ENCODE results near the gene PPP4R2. TPM values are rescaled to one million over a fixed set of nuclear protein-coding genes. Genes with fewer than 3 reads are reported as not detected.

Gene PPP4R2
- total RNA-seq, 1 donor from 2014 or later = 143 TPM

DNA sequence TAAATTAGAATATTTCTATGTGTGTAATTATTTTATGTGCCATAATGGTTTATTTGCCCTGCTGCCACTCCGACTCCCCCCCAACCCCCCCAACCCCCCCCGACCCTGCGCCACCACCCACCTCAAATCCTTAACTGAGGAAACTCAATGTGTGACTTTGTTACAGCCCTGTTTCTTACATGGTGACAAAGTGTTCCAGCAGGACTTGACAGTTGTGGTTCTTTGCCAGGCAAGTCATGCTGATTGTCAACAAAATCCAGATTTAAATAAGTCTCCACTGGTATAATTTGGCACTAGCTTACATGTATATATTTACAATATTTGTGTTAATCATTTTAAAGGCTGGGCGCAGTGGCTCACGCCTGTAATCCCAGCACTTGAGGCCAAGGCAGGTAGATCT, 72.6 kb downstream of the PPP4R2 start:
- H2AFZ ChIP-seq (replicated peaks) = no peak overlapping the region
- H3K4me1 ChIP-seq = peaks cover 11% of the 10 kb centered on the region
- H3K4me3 Mint-ChIP-seq = no peak overlapping the region
- no peak overlapping the region for H3K27ac ChIP-seq
- no peak overlapping the region for H3K4me3 ChIP-seq
- H3K36me3 Mint-ChIP-seq = peaks cover 15% of the 10 kb centered on the region
- peaks cover 9% of the 10 kb centered on the region for H3K4me1 Mint-ChIP-seq
- no peak overlapping the region for H3K4me2 ChIP-seq
- no peaks in the 10 kb centered on the region for H3K27me3 ChIP-seq
- peaks cover 6% of the 10 kb centered on the region for H3K27me3 Mint-ChIP-seq (ENCODE audit: insufficient read depth, low read depth)
- no peaks in the 10 kb centered on the region for H3K9me3 Mint-ChIP-seq
- H3K9ac ChIP-seq = no peak overlapping the region
- peaks cover 27% of the 10 kb centered on the region for H3K36me3 ChIP-seq
- no peak overlapping the region for H3K27ac Mint-ChIP-seq
- peaks cover 82% of the 10 kb centered on the region for H3F3A ChIP-seq (ENCODE audit: low read depth)
- H3K79me2 ChIP-seq (ENCODE audit: low read depth) = no peaks in the 10 kb centered on the region
- H4K20me1 ChIP-seq (ENCODE audit: low read depth) = peaks cover 55% of the 10 kb centered on the region
- DNase-seq (ENCODE audit: low spot score) = no peak
- no peaks in the 10 kb centered on the region for H3K9me3 ChIP-seq (ENCODE audit: low read depth)
- TF ChIP-seq, protein P1, sequence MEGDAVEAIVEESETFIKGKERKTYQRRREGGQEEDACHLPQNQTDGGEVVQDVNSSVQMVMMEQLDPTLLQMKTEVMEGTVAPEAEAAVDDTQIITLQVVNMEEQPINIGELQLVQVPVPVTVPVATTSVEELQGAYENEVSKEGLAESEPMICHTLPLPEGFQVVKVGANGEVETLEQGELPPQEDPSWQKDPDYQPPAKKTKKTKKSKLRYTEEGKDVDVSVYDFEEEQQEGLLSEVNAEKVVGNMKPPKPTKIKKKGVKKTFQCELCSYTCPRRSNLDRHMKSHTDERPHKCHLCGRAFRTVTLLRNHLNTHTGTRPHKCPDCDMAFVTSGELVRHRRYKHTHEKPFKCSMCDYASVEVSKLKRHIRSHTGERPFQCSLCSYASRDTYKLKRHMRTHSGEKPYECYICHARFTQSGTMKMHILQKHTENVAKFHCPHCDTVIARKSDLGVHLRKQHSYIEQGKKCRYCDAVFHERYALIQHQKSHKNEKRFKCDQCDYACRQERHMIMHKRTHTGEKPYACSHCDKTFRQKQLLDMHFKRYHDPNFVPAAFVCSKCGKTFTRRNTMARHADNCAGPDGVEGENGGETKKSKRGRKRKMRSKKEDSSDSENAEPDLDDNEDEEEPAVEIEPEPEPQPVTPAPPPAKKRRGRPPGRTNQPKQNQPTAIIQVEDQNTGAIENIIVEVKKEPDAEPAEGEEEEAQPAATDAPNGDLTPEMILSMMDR (IDR thresholded peaks at IDR 0.05) = no peak
- no peak for TF ChIP-seq EZH2 (IDR thresholded peaks at IDR 0.05)
- no peak for TF ChIP-seq EZH2phosphoT487 (IDR thresholded peaks at IDR 0.05)

DNA sequence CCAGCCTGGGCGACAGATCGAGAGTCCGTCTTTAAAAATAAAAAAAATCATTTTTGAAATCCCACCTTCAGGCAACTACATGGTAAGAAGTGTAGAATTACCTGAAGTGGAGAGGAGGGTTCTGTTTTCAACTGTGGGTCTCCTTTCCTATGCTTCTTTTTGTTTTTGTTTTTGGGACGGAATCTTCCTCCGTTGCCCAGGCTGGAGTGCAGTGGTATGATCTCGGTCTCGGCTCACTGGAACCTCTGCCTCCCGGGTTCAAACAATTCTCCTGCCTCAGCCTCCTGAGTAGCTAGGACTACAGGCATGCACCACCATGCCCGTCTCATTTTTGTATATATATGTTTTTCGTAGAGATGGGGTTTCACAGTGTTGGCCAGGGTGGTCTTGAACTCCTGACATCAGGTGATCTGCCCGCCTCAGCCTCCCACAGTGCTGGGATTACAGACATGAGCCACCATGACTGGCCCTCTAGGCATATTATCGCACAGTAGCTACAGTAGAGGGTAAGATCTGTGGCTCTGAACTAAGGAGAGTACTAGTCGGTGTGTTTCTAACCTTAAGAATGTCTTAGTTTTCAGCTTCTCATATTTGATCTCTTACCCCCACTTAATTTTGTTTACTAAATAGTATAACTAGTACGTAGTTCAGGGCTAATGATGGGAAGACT, 73.3 kb downstream of the PPP4R2 start:
- H3K9me3 ChIP-seq (ENCODE audit: low read depth) = no peaks in the 10 kb centered on the region
- H4K20me1 ChIP-seq (ENCODE audit: low read depth) = peaks cover 52% of the 10 kb centered on the region
- TF ChIP-seq EZH2phosphoT487 (IDR thresholded peaks at IDR 0.05) (no peak), EZH2 (IDR thresholded peaks at IDR 0.05) (no peak)
- TF ChIP-seq, protein P1 (IDR thresholded peaks at IDR 0.05) = no peak
- no peak overlapping the region for H3K9ac ChIP-seq
- Mint-ChIP-seq H3K9me3 (no peaks in the 10 kb centered on the region), H3K27ac (no peak overlapping the region), H3K4me1 (peaks cover 12% of the 10 kb centered on the region), H3K36me3 (peaks cover 9% of the 10 kb centered on the region), H3K27me3 (ENCODE audit: insufficient read depth, low read depth) (peaks cover 5% of the 10 kb centered on the region), H3K4me3 (no peak overlapping the region)
- H3K79me2 ChIP-seq (ENCODE audit: low read depth) = no peaks in the 10 kb centered on the region
- H3K36me3 ChIP-seq = peaks cover 19% of the 10 kb centered on the region
- H3K4me1 ChIP-seq = peaks cover 11% of the 10 kb centered on the region
- no peak overlapping the region for H3K4me2 ChIP-seq
- peaks cover 74% of the 10 kb centered on the region for H3F3A ChIP-seq (ENCODE audit: low read depth)
- no peaks in the 10 kb centered on the region for H3K27me3 ChIP-seq
- DNase-seq (ENCODE audit: low spot score) = no peak
- no peak overlapping the region for H3K4me3 ChIP-seq
- no peak overlapping the region for H3K27ac ChIP-seq
- H2AFZ ChIP-seq (replicated peaks) = no peak overlapping the region

DNA sequence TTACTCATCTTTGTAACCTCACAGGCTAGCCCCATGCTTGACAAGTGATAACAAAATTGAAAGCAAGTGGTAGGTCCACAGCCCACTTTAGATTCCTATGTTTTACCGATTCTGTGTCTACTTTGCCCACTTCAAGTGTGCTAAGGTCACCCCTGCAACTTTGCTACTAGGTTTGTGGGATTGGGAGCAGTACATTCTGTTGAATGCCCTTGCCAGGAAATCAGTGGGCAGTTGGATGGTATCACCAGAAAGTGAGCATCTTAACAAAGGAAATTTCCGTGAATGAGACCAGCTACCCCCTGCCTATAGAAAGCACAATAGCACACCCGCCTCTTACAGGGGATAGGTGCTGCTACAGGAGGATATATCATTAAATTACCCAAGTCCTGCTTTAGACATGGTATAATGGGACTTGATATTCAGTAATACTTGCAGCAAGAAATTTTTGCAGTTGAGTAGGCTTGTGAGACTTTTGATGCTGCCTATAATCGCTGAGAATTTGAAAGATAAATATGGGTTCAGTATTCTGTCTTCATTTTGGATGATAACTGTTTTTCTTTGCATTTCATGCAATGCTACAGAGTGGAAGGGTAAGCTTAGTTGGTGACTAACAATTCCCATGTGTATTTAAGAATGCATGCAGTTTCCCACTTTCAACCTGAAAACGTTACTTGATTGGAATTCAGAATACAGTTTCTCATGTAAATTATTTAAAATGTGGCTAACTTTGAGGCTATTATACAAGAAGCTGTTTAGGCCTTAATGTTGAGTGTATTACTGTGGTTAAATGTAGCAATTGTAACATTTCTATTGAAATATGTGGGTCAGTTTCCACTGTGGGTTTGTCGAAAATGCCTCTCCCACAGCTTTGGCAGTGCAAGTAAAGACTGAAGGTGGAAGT, 74.3 kb downstream of the PPP4R2 start:
- Histone ChIP-seq H3K79me2 (ENCODE audit: low read depth) (no peaks in the 10 kb centered on the region), H3K4me2 (no peak overlapping the region), H3K4me1 (peaks cover 11% of the 10 kb centered on the region), H3K9me3 (ENCODE audit: low read depth) (no peaks in the 10 kb centered on the region), H3K27ac (peak overlapping the region; percentile 33), H2AFZ (replicated peaks) (no peak overlapping the region), H3K4me3 (no peak overlapping the region), H4K20me1 (ENCODE audit: low read depth) (peaks cover 52% of the 10 kb centered on the region), H3K27me3 (no peaks in the 10 kb centered on the region), H3K36me3 (peaks cover 14% of the 10 kb centered on the region), H3K9ac (no peak overlapping the region), H3F3A (ENCODE audit: low read depth) (peaks cover 68% of the 10 kb centered on the region)
- Mint-ChIP-seq H3K36me3 (peaks cover 3% of the 10 kb centered on the region), H3K27ac (no peak overlapping the region), H3K9me3 (no peaks in the 10 kb centered on the region), H3K27me3 (ENCODE audit: insufficient read depth, low read depth) (peaks cover 6% of the 10 kb centered on the region), H3K4me3 (no peak overlapping the region), H3K4me1 (peaks cover 12% of the 10 kb centered on the region)
- no peak for DNase-seq (ENCODE audit: low spot score)
- TF ChIP-seq, protein P1 (IDR thresholded peaks at IDR 0.05) = no peak
- TF ChIP-seq EZH2phosphoT487 (IDR thresholded peaks at IDR 0.05) (no peak), EZH2 (IDR thresholded peaks at IDR 0.05) (no peak)
